Bronchial epithelial cell (primary cell): ENCODE results near the gene FRMPD3. TPM values are rescaled to one million over a fixed set of nuclear protein-coding genes. Genes with fewer than 3 reads are reported as not detected.

ENCODE experiments used
- DNase-seq: peaks from one replicate; pipeline ENCODE4 v3.0.0-alpha.2; 2010; ENCODE audit warnings: low read depth
- FAIRE-seq: peaks from 2 replicates; lab custom pipeline; 2011; peaks lifted over from hg19 to GRCh38; lab: Jason Lieb, UNC
- H3K27me3 ChIP-seq: 2 replicates; pipeline ENCODE4 v1.5.1; 2011; ENCODE audit warnings: low read length; ENCODE audit not compliant: control insufficient read depth, insufficient read depth
- H3K36me3 ChIP-seq: 2 replicates; pipeline ENCODE4 v1.5.1; 2011; ENCODE audit warnings: low read length; ENCODE audit not compliant: control insufficient read depth, insufficient read depth
- H3K4me3 ChIP-seq: 2 replicates; pipeline ENCODE4 v1.5.1; 2011; ENCODE audit warnings: mild to moderate bottlenecking, low read depth, low read length, control low read depth
- CTCF ChIP-seq: IDR thresholded peaks from 2 replicates; pipeline ENCODE4 v1.5.1; 2011; ENCODE audit warnings: mild to moderate bottlenecking, moderate library complexity, low read length, control low read depth, inconsistent platforms; ENCODE audit not compliant: insufficient read depth, severe bottlenecking
- total RNA-seq: library from RNA; depleted of rRNA; stranded (reverse); fragments of >200 nt; gene quantifications from 2 replicates; pipeline ENCODE4 v1.2.1, GENCODE V29; 2014

Gene FRMPD3
- total RNA-seq, 1 donor from 2014 or later, result not detected

- DNase-seq (no peak), FAIRE-seq (no peak)
These were observed 6.4 kb upstream of the FRMPD3 start for GRCh38 chrX:107442914-107443527.

DNA sequence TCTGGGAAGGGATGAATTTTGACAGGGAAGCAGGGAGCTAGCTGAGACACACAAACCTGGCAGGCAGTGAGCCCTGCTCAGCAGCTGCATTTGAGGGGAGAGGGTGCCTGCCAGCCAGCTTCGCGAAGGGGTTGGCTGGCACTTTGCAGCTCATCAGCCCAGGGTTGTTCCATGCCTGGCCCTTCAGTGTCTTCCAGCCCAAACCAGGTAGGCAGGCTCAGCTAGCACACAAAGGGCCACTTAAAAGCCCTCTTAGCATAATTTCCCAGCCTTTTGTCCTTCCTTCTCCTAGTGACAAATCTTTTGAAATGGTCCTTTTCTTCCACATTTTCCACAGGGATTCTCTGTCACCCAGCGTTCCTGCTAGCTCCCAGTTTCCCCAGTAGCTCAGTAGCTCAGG lies 4.3 kb upstream of the FRMPD3 start:
- FAIRE-seq (no peak), DNase-seq (no peak)
- Histone ChIP-seq H3K27me3 (peaks cover 6% of the 10 kb centered on the region), H3K4me3 (no peak overlapping the region), H3K36me3 (no peaks in the 10 kb centered on the region)
- no peak for TF ChIP-seq CTCF

More at GRCh38 chrX:107442914-107443527, 6.4 kb upstream of the FRMPD3 start:
- Histone ChIP-seq H3K36me3 (no peaks in the 10 kb centered on the region), H3K4me3 (no peak overlapping the region), H3K27me3 (peaks cover 4% of the 10 kb centered on the region)
- TF ChIP-seq CTCF, result no peak

- DNase-seq (no peak), FAIRE-seq (no peak)
- Histone ChIP-seq H3K4me3 (no peak overlapping the region), H3K27me3 (peaks cover 8% of the 10 kb centered on the region), H3K36me3 (no peaks in the 10 kb centered on the region)
- no peak for TF ChIP-seq CTCF
These were observed 3.8 kb upstream of the FRMPD3 start for GRCh38 chrX:107445631-107446030.

DNA sequence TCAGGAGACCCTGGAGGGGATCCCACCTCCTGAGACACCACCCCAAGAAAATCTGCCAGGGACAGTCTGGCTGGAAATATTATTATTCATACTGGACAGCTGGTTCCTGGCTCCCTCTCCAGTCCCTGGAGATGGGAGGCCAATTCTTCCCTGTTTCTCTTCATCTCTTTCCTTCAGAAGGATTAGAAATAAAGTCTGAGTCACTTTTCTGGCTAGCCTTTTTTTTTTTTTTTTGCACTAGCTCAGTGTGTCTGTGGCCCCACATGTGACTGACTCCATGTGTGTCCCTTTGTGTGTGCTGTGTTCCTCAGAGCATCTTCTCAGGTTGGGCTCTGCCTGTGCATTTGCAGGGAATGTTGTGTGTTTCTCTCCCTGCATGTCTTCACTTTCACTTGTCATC lies 1.8 kb upstream of the FRMPD3 start:
- FAIRE-seq (no peak), DNase-seq (no peak)
- no peak overlapping the region for H3K4me3 ChIP-seq
- no peaks in the 10 kb centered on the region for H3K36me3 ChIP-seq
- H3K27me3 ChIP-seq, result peaks cover 11% of the 10 kb centered on the region
- TF ChIP-seq CTCF, result no peak

- TF ChIP-seq CTCF, result no peak
- H3K36me3 ChIP-seq, result no peaks in the 10 kb centered on the region
- FAIRE-seq (no peak), DNase-seq (no peak)
- H3K4me3 ChIP-seq, result no peak overlapping the region
- peaks cover 16% of the 10 kb centered on the region for H3K27me3 ChIP-seq
These were observed 841 bp upstream of the FRMPD3 start for GRCh38 chrX:107448625-107448997.
